Neutrophil (primary cell): ENCODE results near the gene OAS3.

Experiments used
- H3K27ac ChIP-seq: fragments of 200-600 bp; sonication (generic); 2 replicates; pipeline ENCODE4 v1.5.1; 2016; ENCODE audit warnings: mild to moderate bottlenecking, moderate library complexity
- H3K27me3 ChIP-seq: fragments of 200-600 bp; sonication (generic); 2 replicates; pipeline ENCODE4 v1.6.0; 2016; ENCODE audit warnings: mild to moderate bottlenecking
- H3K36me3 ChIP-seq: fragments of 200-600 bp; sonication (generic); 2 replicates; pipeline ENCODE4 v1.5.1; 2017
- H3K4me1 ChIP-seq, 2 experiments: fragments of 200-600 bp in 1 of 2; sonication (generic) in 1 of 2; 1 replicate in 1 of 2; 2 replicates in 1 of 2; pipeline versions ENCODE4 v1.5.1 to v1.6.1; 2013 to 2016; ENCODE audit warnings: low read depth in 1 of 2, low read length in 1 of 2, mild to moderate bottlenecking in 1 of 2, moderate library complexity in 1 of 2; ENCODE audit not compliant: control insufficient read depth in 1 of 2, insufficient read depth in 1 of 2
- H3K4me3 ChIP-seq, 2 experiments: fragments of 200-600 bp in 1 of 2; sonication (generic) in 1 of 2; 1 replicate in 1 of 2; 2 replicates in 1 of 2; pipeline ENCODE4 v1.5.1; 2013 to 2016; ENCODE audit warnings: low read depth in 1 of 2, low read length in 1 of 2, mild to moderate bottlenecking in 1 of 2, moderate library complexity in 1 of 2
- H3K9me3 ChIP-seq: fragments of 200-600 bp; sonication (generic); 2 replicates; pipeline ENCODE4 v1.5.1; 2016
- CTCF ChIP-seq: fragments of 200-600 bp; sonication (generic); IDR thresholded peaks from 2 replicates; pipeline ENCODE4 v1.5.1; 2016; ENCODE audit warnings: antibody characterized with exemption

OAS3 gene

GRCh38 chr12:112944024-112944690, 5.9 kb downstream of the OAS3 start:
- TF ChIP-seq CTCF, result no peak
- H3K4me3 ChIP-seq, result no peak overlapping the region
- H3K4me1 ChIP-seq, result peaks cover 12 to 13% of the 10 kb centered on the region in 2 experiments
- no peaks in the 10 kb centered on the region for H3K27me3 ChIP-seq
- peaks cover 31% of the 10 kb centered on the region for H3K36me3 ChIP-seq
- H3K27ac ChIP-seq, result no peak overlapping the region
- H3K9me3 ChIP-seq, result no peaks in the 10 kb centered on the region

- no peaks in the 10 kb centered on the region for H3K27me3 ChIP-seq
- no peak for TF ChIP-seq CTCF
- peaks cover 42% of the 10 kb centered on the region for H3K36me3 ChIP-seq
- H3K9me3 ChIP-seq, result no peaks in the 10 kb centered on the region
- no peak overlapping the region for H3K27ac ChIP-seq
- no peak overlapping the region for H3K4me3 ChIP-seq
- no peaks in the 10 kb centered on the region for H3K4me1 ChIP-seq
Observed at GRCh38 chr12:112945515-112945914, 7.2 kb downstream of the OAS3 start.

GRCh38 chr12:112946236-112947000, 8.1 kb downstream of the OAS3 start:
- Histone ChIP-seq H3K27ac (no peak overlapping the region), H3K4me1 (no peaks in the 10 kb centered on the region), H3K36me3 (peaks cover 47% of the 10 kb centered on the region), H3K4me3 (no peak overlapping the region), H3K27me3 (no peaks in the 10 kb centered on the region), H3K9me3 (no peaks in the 10 kb centered on the region)
- TF ChIP-seq CTCF, result no peak

GRCh38 chr12:112947314-112947713, 9.0 kb downstream of the OAS3 start:
- H3K27ac ChIP-seq, result no peak overlapping the region
- H3K36me3 ChIP-seq, result peaks cover 40% of the 10 kb centered on the region
- no peaks in the 10 kb centered on the region for H3K9me3 ChIP-seq
- no peak overlapping the region for H3K4me3 ChIP-seq
- no peaks in the 10 kb centered on the region for H3K4me1 ChIP-seq
- no peak for TF ChIP-seq CTCF
- no peaks in the 10 kb centered on the region for H3K27me3 ChIP-seq

GRCh38 chr12:112947761-112948160, 9.5 kb downstream of the OAS3 start:
- TF ChIP-seq CTCF, result no peak
- H3K4me3 ChIP-seq, result no peak overlapping the region
- no peaks in the 10 kb centered on the region for H3K27me3 ChIP-seq
- H3K4me1 ChIP-seq, result no peaks in the 10 kb centered on the region
- no peaks in the 10 kb centered on the region for H3K9me3 ChIP-seq
- peaks cover 40% of the 10 kb centered on the region for H3K36me3 ChIP-seq
- no peak overlapping the region for H3K27ac ChIP-seq
